ENCODE data around the gene UQCRQ.

The UQCRQ gene

DNA sequence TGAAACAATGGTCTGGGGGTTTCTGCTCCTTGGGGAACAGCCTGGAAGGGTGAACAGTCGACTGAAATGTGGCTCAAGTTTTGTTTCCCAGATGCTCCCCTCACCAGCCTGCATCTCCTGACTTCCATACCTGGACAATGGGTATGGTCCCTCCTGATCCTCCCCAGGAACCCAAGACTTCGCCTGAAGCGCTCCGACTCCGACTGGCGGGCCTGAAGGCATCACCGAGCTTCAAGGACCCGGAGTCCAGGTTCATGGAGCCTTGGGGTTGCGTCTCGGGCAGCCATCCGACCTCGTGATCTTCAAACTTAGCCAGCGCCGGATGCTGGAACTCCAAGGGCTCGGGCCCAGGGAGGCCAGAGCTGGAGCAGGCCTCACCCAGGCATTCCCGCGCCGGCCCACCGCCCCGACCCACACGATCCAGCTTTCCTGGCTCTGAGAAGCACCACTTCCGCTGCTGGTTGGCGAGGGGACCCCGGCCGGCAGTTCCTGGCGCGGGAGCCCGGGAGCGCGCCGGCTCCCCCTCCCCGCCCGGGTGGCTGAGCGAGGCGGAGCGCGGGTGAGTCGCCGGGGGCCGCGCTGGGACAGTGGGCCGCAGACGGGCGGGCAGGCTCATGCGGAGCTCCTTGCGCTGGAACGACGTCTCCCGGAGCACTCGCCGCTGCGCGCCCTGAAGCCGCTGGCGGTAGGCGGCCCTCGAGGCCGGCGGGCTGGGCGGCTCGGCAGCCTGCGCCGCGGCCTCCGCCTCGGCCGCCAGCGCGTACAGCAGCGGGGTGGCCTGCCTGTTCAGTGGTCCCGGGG lies 41.2 kb upstream of the UQCRQ start:
- no peaks in the 10 kb centered on the region for H3K9me2 ChIP-seq (replicated peaks; ENCODE audit: low read depth, low read length)
- H3K79me2 ChIP-seq (ENCODE audit: insufficient read depth, low read length) = no peaks in the 10 kb centered on the region
- H3K27me3 ChIP-seq (ENCODE audit: insufficient read depth, low read length, poor library complexity, severe bottlenecking) = no peaks in the 10 kb centered on the region
- H4K20me1 ChIP-seq (ENCODE audit: insufficient read depth, low read length, poor library complexity, severe bottlenecking) = no peaks in the 10 kb centered on the region
- H3K4me3 ChIP-seq (ENCODE audit: low read length, poor library complexity, severe bottlenecking) = no peak overlapping the region
- H3K9ac ChIP-seq (ENCODE audit: low read depth, low read length, poor library complexity, severe bottlenecking) = no peak overlapping the region
- H3K36me3 ChIP-seq (ENCODE audit: insufficient read depth, low read length) = no peaks in the 10 kb centered on the region
- TF ChIP-seq, protein P1, sequence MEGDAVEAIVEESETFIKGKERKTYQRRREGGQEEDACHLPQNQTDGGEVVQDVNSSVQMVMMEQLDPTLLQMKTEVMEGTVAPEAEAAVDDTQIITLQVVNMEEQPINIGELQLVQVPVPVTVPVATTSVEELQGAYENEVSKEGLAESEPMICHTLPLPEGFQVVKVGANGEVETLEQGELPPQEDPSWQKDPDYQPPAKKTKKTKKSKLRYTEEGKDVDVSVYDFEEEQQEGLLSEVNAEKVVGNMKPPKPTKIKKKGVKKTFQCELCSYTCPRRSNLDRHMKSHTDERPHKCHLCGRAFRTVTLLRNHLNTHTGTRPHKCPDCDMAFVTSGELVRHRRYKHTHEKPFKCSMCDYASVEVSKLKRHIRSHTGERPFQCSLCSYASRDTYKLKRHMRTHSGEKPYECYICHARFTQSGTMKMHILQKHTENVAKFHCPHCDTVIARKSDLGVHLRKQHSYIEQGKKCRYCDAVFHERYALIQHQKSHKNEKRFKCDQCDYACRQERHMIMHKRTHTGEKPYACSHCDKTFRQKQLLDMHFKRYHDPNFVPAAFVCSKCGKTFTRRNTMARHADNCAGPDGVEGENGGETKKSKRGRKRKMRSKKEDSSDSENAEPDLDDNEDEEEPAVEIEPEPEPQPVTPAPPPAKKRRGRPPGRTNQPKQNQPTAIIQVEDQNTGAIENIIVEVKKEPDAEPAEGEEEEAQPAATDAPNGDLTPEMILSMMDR (conservative IDR thresholded peaks at IDR 0.05; ENCODE audit: low read length) = no peak
- no peak for TF ChIP-seq EZH2phosphoT487 (IDR thresholded peaks at IDR 0.05; ENCODE audit: borderline replicate concordance)
- no peaks in the 10 kb centered on the region for H3F3A ChIP-seq (ENCODE audit: low read depth)
- no peak overlapping the region for H3K4me2 ChIP-seq (ENCODE audit: low read depth, low read length, poor library complexity, severe bottlenecking)
- H2AFZ ChIP-seq (ENCODE audit: low read length) = no peak overlapping the region
- no peaks in the 10 kb centered on the region for H3K9me3 ChIP-seq (ENCODE audit: insufficient read depth, low read depth, low read length)
- H3K4me1 ChIP-seq (ENCODE audit: insufficient read depth, low read length, poor library complexity, severe bottlenecking) = no peaks in the 10 kb centered on the region

DNA sequence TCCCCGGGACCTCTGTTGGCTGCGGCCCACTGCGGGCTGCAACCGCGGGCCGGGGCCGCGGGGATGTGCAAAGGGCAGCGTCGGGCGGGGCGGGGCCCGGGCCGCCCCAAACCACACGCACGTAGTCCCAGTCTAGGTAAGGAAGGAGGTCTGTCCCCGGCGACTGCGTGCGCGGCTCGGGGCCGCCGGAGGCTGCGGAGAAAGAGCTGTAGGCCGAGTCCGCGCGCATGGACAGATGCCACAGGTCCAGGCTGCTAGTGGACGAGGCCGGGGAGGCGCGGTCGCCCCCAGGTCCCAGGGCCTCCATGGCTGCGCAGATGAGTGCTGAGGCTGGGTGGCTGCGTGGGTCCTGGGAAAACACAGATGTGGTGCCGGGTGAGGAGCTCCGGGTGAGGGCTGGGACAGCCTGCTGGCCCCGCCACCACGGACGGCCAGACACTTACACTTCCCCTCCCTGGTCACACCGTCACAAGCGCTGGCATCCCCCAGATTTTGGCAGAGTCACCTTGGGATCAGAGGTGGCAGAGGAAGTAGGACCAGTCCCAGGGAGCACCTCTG lies 40.5 kb upstream of the UQCRQ start:
- H3K79me2 ChIP-seq (ENCODE audit: insufficient read depth, low read length) = no peaks in the 10 kb centered on the region
- no peak overlapping the region for H3K9ac ChIP-seq (ENCODE audit: low read depth, low read length, poor library complexity, severe bottlenecking)
- no peaks in the 10 kb centered on the region for H3K27me3 ChIP-seq (ENCODE audit: insufficient read depth, low read length, poor library complexity, severe bottlenecking)
- H3K4me3 ChIP-seq (ENCODE audit: low read length, poor library complexity, severe bottlenecking) = no peak overlapping the region
- H3F3A ChIP-seq (ENCODE audit: low read depth) = no peaks in the 10 kb centered on the region
- no peaks in the 10 kb centered on the region for H3K9me3 ChIP-seq (ENCODE audit: insufficient read depth, low read depth, low read length)
- no peaks in the 10 kb centered on the region for H4K20me1 ChIP-seq (ENCODE audit: insufficient read depth, low read length, poor library complexity, severe bottlenecking)
- no peak overlapping the region for H3K4me2 ChIP-seq (ENCODE audit: low read depth, low read length, poor library complexity, severe bottlenecking)
- TF ChIP-seq, protein P1 (conservative IDR thresholded peaks at IDR 0.05; ENCODE audit: low read length) = no peak
- TF ChIP-seq EZH2phosphoT487 (IDR thresholded peaks at IDR 0.05; ENCODE audit: borderline replicate concordance) = no peak
- H3K9me2 ChIP-seq (replicated peaks; ENCODE audit: low read depth, low read length) = no peaks in the 10 kb centered on the region
- H3K4me1 ChIP-seq (ENCODE audit: insufficient read depth, low read length, poor library complexity, severe bottlenecking) = no peaks in the 10 kb centered on the region
- H3K36me3 ChIP-seq (ENCODE audit: insufficient read depth, low read length) = no peaks in the 10 kb centered on the region
- no peak overlapping the region for H2AFZ ChIP-seq (ENCODE audit: low read length)

DNA sequence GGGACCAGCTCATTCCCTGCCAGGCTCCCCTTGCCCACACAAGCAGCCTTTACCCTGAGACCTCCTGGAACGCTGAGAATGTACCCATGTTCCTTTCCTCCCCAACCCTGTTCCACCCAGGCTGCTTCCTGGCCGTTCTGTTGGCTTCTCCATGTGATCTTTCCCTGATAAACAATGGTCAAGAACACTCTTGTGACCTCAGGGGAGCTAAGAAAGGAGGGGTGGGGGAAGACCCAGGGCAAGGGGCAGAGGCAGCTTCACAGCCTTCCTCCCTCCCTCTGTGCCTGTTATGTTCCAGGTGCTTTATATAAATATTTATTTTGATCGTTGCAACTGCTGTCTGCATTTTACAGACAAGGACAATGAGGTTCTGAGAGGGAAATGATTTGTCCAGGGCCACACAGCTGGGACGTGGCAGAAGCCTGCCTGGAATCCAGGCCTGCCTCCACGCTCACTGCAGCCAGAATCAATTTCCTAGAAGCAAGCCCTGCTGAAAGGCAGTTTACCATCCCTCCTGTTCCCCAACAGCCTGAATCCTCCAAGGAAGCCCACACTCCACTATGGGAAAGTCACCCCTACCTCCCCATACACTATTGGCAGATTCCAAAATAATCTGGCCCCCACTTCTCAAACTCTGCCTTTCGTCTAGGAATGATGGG lies 39.9 kb upstream of the UQCRQ start:
- Histone ChIP-seq H3K27me3 (ENCODE audit: insufficient read depth, low read length, poor library complexity, severe bottlenecking) (no peaks in the 10 kb centered on the region), H4K20me1 (ENCODE audit: insufficient read depth, low read length, poor library complexity, severe bottlenecking) (no peaks in the 10 kb centered on the region), H3K9ac (ENCODE audit: low read depth, low read length, poor library complexity, severe bottlenecking) (no peak overlapping the region), H3K4me2 (ENCODE audit: low read depth, low read length, poor library complexity, severe bottlenecking) (no peak overlapping the region), H2AFZ (ENCODE audit: low read length) (no peak overlapping the region), H3K36me3 (ENCODE audit: insufficient read depth, low read length) (no peaks in the 10 kb centered on the region), H3F3A (ENCODE audit: low read depth) (no peaks in the 10 kb centered on the region), H3K79me2 (ENCODE audit: insufficient read depth, low read length) (no peaks in the 10 kb centered on the region), H3K9me2 (replicated peaks; ENCODE audit: low read depth, low read length) (no peaks in the 10 kb centered on the region), H3K4me1 (ENCODE audit: insufficient read depth, low read length, poor library complexity, severe bottlenecking) (no peaks in the 10 kb centered on the region), H3K9me3 (ENCODE audit: insufficient read depth, low read depth, low read length) (no peaks in the 10 kb centered on the region), H3K4me3 (ENCODE audit: low read length, poor library complexity, severe bottlenecking) (no peak overlapping the region)
- TF ChIP-seq, protein P1 (conservative IDR thresholded peaks at IDR 0.05; ENCODE audit: low read length) = no peak

Data from Loucy (cell line).